OCI-LY7 (cell line): Measurements from ENCODE around the gene THSD7A. TPM values are rescaled to one million over a fixed set of nuclear protein-coding genes. Genes with fewer than 3 reads are reported as not detected.

ENCODE experiments used
- BruUV-seq: library from RNA; stranded (reverse); fragments of 400-500 nt; replicated peaks from 2 replicates; lab custom pipeline; 2021; lab: Mats Ljungman, UMichigan
- CTCF ChIA-PET: fragments of 300-600 bp; sonication (Branson Sonifier 250); formaldehyde crosslinking; loops from one replicate; lab custom pipeline; 2022; ENCODE audit warnings: antibody characterized with exemption; ENCODE audit not compliant: unreplicated experiment; lab: Charles Lee
- POLR2A ChIA-PET: fragments of 300-600 bp; sonication (Branson Sonifier 250); formaldehyde crosslinking; loops from one replicate; lab custom pipeline; 2022; ENCODE audit warnings: antibody characterized with exemption; lab: Charles Lee
- DNase-seq: peaks from one replicate; pipeline ENCODE4 v3.0.0-alpha.2; 2015; ENCODE audit warnings: low spot score
- H2AFZ ChIP-seq: fragments of 200-600 bp; sonication (generic), shearing (Covaris generic); 2 replicates; pipeline ENCODE4 v1.6.1; 2014; ENCODE audit warnings: mild to moderate bottlenecking, antibody characterized with exemption, low read length, moderate library complexity
- H3K27ac ChIP-seq: fragments of 200-600 bp; sonication (generic); 2 replicates; pipeline ENCODE4 v1.5.1; 2014; ENCODE audit warnings: mixed run types, low read depth, mild to moderate bottlenecking, moderate library complexity, low read length, inconsistent platforms; ENCODE audit not compliant: poor library complexity, severe bottlenecking
- H3K36me3 ChIP-seq: fragments of 200-600 bp; sonication (generic); 2 replicates; pipeline ENCODE4 v1.6.1; 2014; ENCODE audit warnings: mild to moderate bottlenecking, antibody characterized with exemption, low read length, moderate library complexity, mixed read lengths; ENCODE audit not compliant: insufficient read depth
- H3K4me1 ChIP-seq: fragments of 200-600 bp; sonication (generic); 2 replicates; pipeline ENCODE4 v1.5.1; 2014; ENCODE audit warnings: mild to moderate bottlenecking, low read length; ENCODE audit not compliant: insufficient read depth, poor library complexity, severe bottlenecking
- H3K4me2 ChIP-seq: fragments of 200-600 bp; sonication (generic); 2 replicates; pipeline ENCODE4 v1.6.1; 2014; ENCODE audit warnings: mild to moderate bottlenecking, low read length
- H3K4me3 ChIP-seq: fragments of 200-600 bp; sonication (generic); 2 replicates; pipeline ENCODE4 v1.5.1; 2014; ENCODE audit warnings: mild to moderate bottlenecking, low read depth, low read length; ENCODE audit not compliant: poor library complexity, severe bottlenecking
- H3K79me2 ChIP-seq: fragments of 200-600 bp; sonication (generic); 2 replicates; pipeline ENCODE4 v1.6.1; 2016; ENCODE audit warnings: low read depth, mild to moderate bottlenecking, low read length, moderate library complexity, mixed read lengths; ENCODE audit not compliant: insufficient read depth
- H3K9me2 ChIP-seq: fragments of 200-600 bp; sonication (generic); 2 replicates; pipeline ENCODE4 v1.6.1; 2016; ENCODE audit warnings: mild to moderate bottlenecking, low read length, mixed read lengths; ENCODE audit not compliant: insufficient read depth
- H3K9me3 ChIP-seq: fragments of 200-600 bp; sonication (generic); 2 replicates; pipeline ENCODE4 v1.6.1; 2014; ENCODE audit warnings: mild to moderate bottlenecking, mixed run types, low read length, mixed read lengths
- H4K20me1 ChIP-seq: fragments of 200-600 bp; sonication (generic); 2 replicates; pipeline ENCODE4 v1.6.1; 2014; ENCODE audit warnings: mild to moderate bottlenecking, antibody characterized with exemption, low read length, moderate library complexity, mixed read lengths; ENCODE audit not compliant: insufficient read depth
- CTCF ChIP-seq: fragments of 200-600 bp; sonication (generic); conservative IDR thresholded peaks from 2 replicates; pipeline ENCODE4 v1.5.1; 2014; ENCODE audit warnings: mild to moderate bottlenecking, antibody characterized with exemption, low read length, moderate library complexity, mixed read lengths
- EZH2phosphoT487 ChIP-seq: fragments of 200-600 bp; sonication (generic); IDR thresholded peaks from 2 replicates; pipeline ENCODE4 v1.6.1; 2018; ENCODE audit warnings: low read depth, borderline replicate concordance, mild to moderate bottlenecking, mixed run types, antibody characterized with exemption, low read length, moderate library complexity, mixed read lengths
- intact Hi-C: fragments of 100-400 bp; cut with micrococcal nuclease; formaldehyde crosslinking; loops from one replicate; pipeline ENCODE4 v1.10.0; 2022; ENCODE audit not compliant: unreplicated experiment
- total RNA-seq, 2 experiments: library from RNA; depleted of rRNA in 1 of 2; stranded (reverse); fragments of >200 nt in 1 of 2; shearing (Covaris generic) in 1 of 2; gene quantifications; 2 replicates each; pipeline ENCODE4 v1.2.3, GENCODE V29; 2014 to 2022

Gene THSD7A
- total RNA-seq, 2 experiments from 2014 or later, result 0.13 TPM; not detected in 1

GRCh38 chr7:11709196-11709595 lies 122.8 kb downstream of the THSD7A start:
- Histone ChIP-seq H4K20me1 (no peaks in the 10 kb centered on the region), H2AFZ (no peak overlapping the region), H3K9me2 (no peaks in the 10 kb centered on the region), H3K4me3 (no peak overlapping the region), H3K9me3 (no peaks in the 10 kb centered on the region), H3K79me2 (no peaks in the 10 kb centered on the region), H3K27ac (no peak overlapping the region), H3K36me3 (no peaks in the 10 kb centered on the region), H3K4me2 (no peak overlapping the region), H3K4me1 (no peaks in the 10 kb centered on the region)
- intact Hi-C loops, result no loop called here
- no TSS peak for BruUV-seq
- POLR2A ChIA-PET, result no interaction called here
- TF ChIP-seq CTCF (no peak), EZH2phosphoT487 (no peak)
- CTCF ChIA-PET, result no interaction called here
- DNase-seq, result no peak

- ChIA-PET POLR2A (interaction anchor here (0.8 to 1.3 kb wide), 4 partner anchors 9 to 64 kb away, joined by 3 to 5 read pairs (median 4); no protein-coding TSS in a partner anchor), CTCF (no interaction called here)
- TF ChIP-seq EZH2phosphoT487 (no peak), CTCF (no peak)
- Histone ChIP-seq H3K36me3 (no peaks in the 10 kb centered on the region), H3K4me3 (no peak overlapping the region), H3K4me2 (no peak overlapping the region), H2AFZ (no peak overlapping the region), H3K9me2 (no peaks in the 10 kb centered on the region), H3K9me3 (no peaks in the 10 kb centered on the region), H3K4me1 (no peaks in the 10 kb centered on the region), H3K27ac (no peak overlapping the region), H3K79me2 (no peaks in the 10 kb centered on the region), H4K20me1 (no peaks in the 10 kb centered on the region)
- DNase-seq, result no peak
- intact Hi-C loops, result no loop called here
- no TSS peak for BruUV-seq
Observed at GRCh38 chr7:11707606-11708193, 124.3 kb downstream of the THSD7A start.
